ENCODE data around the gene ITPR1.

The ITPR1 gene

GRCh38 chr3:4770561-4770960 lies 277.4 kb downstream of the ITPR1 start:
- H3K4me3 ChIP-seq (ENCODE audit: low read depth, low read length) = no peak overlapping the region
- DNase-seq (ENCODE audit: low read depth) = no peak
- no peak for TF ChIP-seq MYC (IDR thresholded peaks at IDR 0.05; ENCODE audit: low read depth, low read length)
- TF ChIP-seq POLR2A (IDR thresholded peaks at IDR 0.05; ENCODE audit: extremely low read depth, insufficient read length) = no peak
- no peak for TF ChIP-seq MAX (IDR thresholded peaks at IDR 0.05; ENCODE audit: low read depth, low read length)
- TF ChIP-seq CTCF (IDR thresholded peaks at IDR 0.05; ENCODE audit: low read depth, low read length) = no peak

GRCh38 chr3:4771243-4771642 lies 278.1 kb downstream of the ITPR1 start:
- H3K4me3 ChIP-seq (ENCODE audit: low read depth, low read length) = no peak overlapping the region
- no peak for DNase-seq (ENCODE audit: low read depth)
- no peak for TF ChIP-seq MAX (IDR thresholded peaks at IDR 0.05; ENCODE audit: low read depth, low read length)
- no peak for TF ChIP-seq MYC (IDR thresholded peaks at IDR 0.05; ENCODE audit: low read depth, low read length)

GRCh38 chr3:4772171-4772804 lies 279.1 kb downstream of the ITPR1 start:
- no peak overlapping the region for H3K4me3 ChIP-seq (ENCODE audit: low read depth, low read length)
- no peak for TF ChIP-seq CTCF (IDR thresholded peaks at IDR 0.05; ENCODE audit: low read depth, low read length)
- TF ChIP-seq MYC (IDR thresholded peaks at IDR 0.05; ENCODE audit: low read depth, low read length) = no peak
- TF ChIP-seq POLR2A (IDR thresholded peaks at IDR 0.05; ENCODE audit: extremely low read depth, insufficient read length) = no peak
- no peak for TF ChIP-seq MAX (IDR thresholded peaks at IDR 0.05; ENCODE audit: low read depth, low read length)
- DNase-seq (ENCODE audit: low read depth) = no peak

GRCh38 chr3:4772858-4773257 lies 279.7 kb downstream of the ITPR1 start:
- no peak overlapping the region for H3K4me3 ChIP-seq (ENCODE audit: low read depth, low read length)
- no peak for TF ChIP-seq POLR2A (IDR thresholded peaks at IDR 0.05; ENCODE audit: extremely low read depth, insufficient read length)
- no peak for TF ChIP-seq CTCF (IDR thresholded peaks at IDR 0.05; ENCODE audit: low read depth, low read length)
- TF ChIP-seq MAX (IDR thresholded peaks at IDR 0.05; ENCODE audit: low read depth, low read length) = no peak
- TF ChIP-seq MYC (IDR thresholded peaks at IDR 0.05; ENCODE audit: low read depth, low read length) = no peak
- no peak for DNase-seq (ENCODE audit: low read depth)

- no peak for TF ChIP-seq MAX (IDR thresholded peaks at IDR 0.05; ENCODE audit: low read depth, low read length)
- no peak for TF ChIP-seq CTCF (IDR thresholded peaks at IDR 0.05; ENCODE audit: low read depth, low read length)
- no peak for TF ChIP-seq POLR2A (IDR thresholded peaks at IDR 0.05; ENCODE audit: extremely low read depth, insufficient read length)
- no peak for TF ChIP-seq MYC (IDR thresholded peaks at IDR 0.05; ENCODE audit: low read depth, low read length)
- DNase-seq (ENCODE audit: low read depth) = no peak
- H3K4me3 ChIP-seq (ENCODE audit: low read depth, low read length) = no peak overlapping the region
Observed at GRCh38 chr3:4773583-4773982, 280.4 kb downstream of the ITPR1 start.

- DNase-seq (ENCODE audit: low read depth) = no peak
- H3K4me3 ChIP-seq (ENCODE audit: low read depth, low read length) = no peak overlapping the region
- TF ChIP-seq POLR2A (IDR thresholded peaks at IDR 0.05; ENCODE audit: extremely low read depth, insufficient read length) (no peak), MAX (IDR thresholded peaks at IDR 0.05; ENCODE audit: low read depth, low read length) (no peak), CTCF (IDR thresholded peaks at IDR 0.05; ENCODE audit: low read depth, low read length) (no peak), MYC (IDR thresholded peaks at IDR 0.05; ENCODE audit: low read depth, low read length) (no peak)
Observed at GRCh38 chr3:4774531-4774930, 281.4 kb downstream of the ITPR1 start.

Measured in NB4 (cell line).